ENCODE measurements around the gene CTNNAL1.

The CTNNAL1 gene

GRCh38 chr9:109005678-109006077, 7.6 kb downstream of the CTNNAL1 start:
- H3K9me3 ChIP-seq (ENCODE audit: low read length): peaks cover 14% of the 10 kb centered on the region; the same call in 1 of the 2 replicates

GRCh38 chr9:109003116-109003515, 10.2 kb downstream of the CTNNAL1 start:
- peaks cover 14% of the 10 kb centered on the region; the same call in 1 of the 2 replicates for H3K9me3 ChIP-seq (ENCODE audit: low read length)
- no peaks in the 10 kb centered on the region for H3K27me3 ChIP-seq (ENCODE audit: insufficient read depth, low read length)
- H3K36me3 ChIP-seq (ENCODE audit: insufficient read depth, low read length): peaks cover 10% of the 10 kb centered on the region
- TF ChIP-seq EZH2 (IDR thresholded peaks at IDR 0.05; ENCODE audit: borderline replicate concordance, low read length) (no peak), CTCF (IDR thresholded peaks at IDR 0.05; ENCODE audit: low read length) (no peak)
- H2AFZ ChIP-seq (ENCODE audit: low read length): no peak overlapping the region
- no peaks in the 10 kb centered on the region for H3K4me1 ChIP-seq (ENCODE audit: insufficient read depth, low read length, severe bottlenecking)
- H3K4me2 ChIP-seq (ENCODE audit: low read length): no peak overlapping the region
- H3K4me3 ChIP-seq (ENCODE audit: low read depth, low read length, poor library complexity, severe bottlenecking): no peak overlapping the region
- H3K79me2 ChIP-seq (ENCODE audit: insufficient read depth, low read length): peaks cover 7% of the 10 kb centered on the region; the same call in 1 of the 2 replicates
- H3K27ac ChIP-seq (ENCODE audit: low read depth, low read length, poor library complexity, severe bottlenecking): no peak overlapping the region
- no peak overlapping the region for H3K9ac ChIP-seq (ENCODE audit: low read length)
- no peaks in the 10 kb centered on the region for H3F3A ChIP-seq (ENCODE audit: insufficient read depth, low read length)
- H4K20me1 ChIP-seq (ENCODE audit: insufficient read depth, low read length): no peaks in the 10 kb centered on the region
- no peaks in the 10 kb centered on the region for H3K9me2 ChIP-seq (ENCODE audit: low read depth, low read length)

More at GRCh38 chr9:109005678-109006077, 7.6 kb downstream of the CTNNAL1 start:
- no peak overlapping the region for H3K4me3 ChIP-seq (ENCODE audit: low read depth, low read length, poor library complexity, severe bottlenecking)
- no peaks in the 10 kb centered on the region for H3K27me3 ChIP-seq (ENCODE audit: insufficient read depth, low read length)
- H3K27ac ChIP-seq (ENCODE audit: low read depth, low read length, poor library complexity, severe bottlenecking): no peak overlapping the region
- H3K9ac ChIP-seq (ENCODE audit: low read length): no peak overlapping the region
- H2AFZ ChIP-seq (ENCODE audit: low read length): no peak overlapping the region
- peaks cover 7% of the 10 kb centered on the region; the same call in 1 of the 2 replicates for H3K79me2 ChIP-seq (ENCODE audit: insufficient read depth, low read length)
- H3F3A ChIP-seq (ENCODE audit: insufficient read depth, low read length): no peaks in the 10 kb centered on the region
- TF ChIP-seq CTCF (IDR thresholded peaks at IDR 0.05; ENCODE audit: low read length): no peak
- no peak for TF ChIP-seq EZH2 (IDR thresholded peaks at IDR 0.05; ENCODE audit: borderline replicate concordance, low read length)
- no peak overlapping the region for H3K4me2 ChIP-seq (ENCODE audit: low read length)
- peaks cover 10% of the 10 kb centered on the region for H3K36me3 ChIP-seq (ENCODE audit: insufficient read depth, low read length)
- H3K9me2 ChIP-seq (ENCODE audit: low read depth, low read length): no peaks in the 10 kb centered on the region
- no peaks in the 10 kb centered on the region for H4K20me1 ChIP-seq (ENCODE audit: insufficient read depth, low read length)
- H3K4me1 ChIP-seq (ENCODE audit: insufficient read depth, low read length, severe bottlenecking): peaks cover 4% of the 10 kb centered on the region

GRCh38 chr9:109002141-109002540, 11.2 kb downstream of the CTNNAL1 start:
- Histone ChIP-seq H3K27ac (ENCODE audit: low read depth, low read length, poor library complexity, severe bottlenecking) (no peak overlapping the region), H3K36me3 (ENCODE audit: insufficient read depth, low read length) (peaks cover 18% of the 10 kb centered on the region), H3K9me3 (ENCODE audit: low read length) (peaks cover 14% of the 10 kb centered on the region; the same call in 1 of the 2 replicates), H3K4me3 (ENCODE audit: low read depth, low read length, poor library complexity, severe bottlenecking) (no peak overlapping the region), H3K4me2 (ENCODE audit: low read length) (no peak overlapping the region), H4K20me1 (ENCODE audit: insufficient read depth, low read length) (no peaks in the 10 kb centered on the region), H3K9me2 (ENCODE audit: low read depth, low read length) (no peaks in the 10 kb centered on the region), H3K4me1 (ENCODE audit: insufficient read depth, low read length, severe bottlenecking) (no peaks in the 10 kb centered on the region), H2AFZ (ENCODE audit: low read length) (no peak overlapping the region), H3K27me3 (ENCODE audit: insufficient read depth, low read length) (no peaks in the 10 kb centered on the region), H3K9ac (ENCODE audit: low read length) (no peak overlapping the region), H3K79me2 (ENCODE audit: insufficient read depth, low read length) (0 out of 2 replicates have a peak, but pooled peaks cover under 1% of the 10 kb centered on the region), H3F3A (ENCODE audit: insufficient read depth, low read length) (no peaks in the 10 kb centered on the region)
- no peak for TF ChIP-seq EZH2 (IDR thresholded peaks at IDR 0.05; ENCODE audit: borderline replicate concordance, low read length)
- no peak for TF ChIP-seq CTCF (IDR thresholded peaks at IDR 0.05; ENCODE audit: low read length)

Data from OCI-LY1 (cell line).